Measurements from ENCODE around the gene PDZRN3. TPM values are rescaled to one million over a fixed set of nuclear protein-coding genes. Genes with fewer than 3 reads are reported as not detected.
"Not testable (repeated sequence)": the region's sequence is repeated elsewhere in the genome, so short reads cannot be mapped to it uniquely, and the experiment has no call there.

Gene PDZRN3
- polyA plus RNA-seq, 1 donor: 91.6 TPM

DNA sequence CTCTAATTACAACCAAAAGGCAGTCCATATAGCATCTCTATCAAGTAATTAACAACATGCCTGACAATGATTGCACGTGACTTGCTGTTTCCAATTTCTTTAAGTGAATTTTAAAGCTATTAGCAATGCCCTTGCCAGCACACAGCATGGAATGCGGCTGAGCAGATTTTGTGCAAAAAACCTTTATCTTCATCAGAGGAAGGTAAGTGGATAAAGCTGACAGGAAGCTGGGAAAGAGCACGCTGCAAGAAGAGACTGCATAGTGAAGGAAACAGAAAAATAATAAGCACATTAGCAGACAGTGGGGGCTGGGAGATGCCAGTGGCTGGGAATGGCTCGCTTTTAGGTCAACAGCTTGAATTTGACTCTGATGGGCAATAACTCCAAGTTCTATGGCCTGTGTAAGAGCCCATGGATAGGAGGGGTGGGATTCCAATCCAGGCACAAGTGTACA lies 138.8 kb downstream of the PDZRN3 start:
- DNase-seq: no peak

DNA sequence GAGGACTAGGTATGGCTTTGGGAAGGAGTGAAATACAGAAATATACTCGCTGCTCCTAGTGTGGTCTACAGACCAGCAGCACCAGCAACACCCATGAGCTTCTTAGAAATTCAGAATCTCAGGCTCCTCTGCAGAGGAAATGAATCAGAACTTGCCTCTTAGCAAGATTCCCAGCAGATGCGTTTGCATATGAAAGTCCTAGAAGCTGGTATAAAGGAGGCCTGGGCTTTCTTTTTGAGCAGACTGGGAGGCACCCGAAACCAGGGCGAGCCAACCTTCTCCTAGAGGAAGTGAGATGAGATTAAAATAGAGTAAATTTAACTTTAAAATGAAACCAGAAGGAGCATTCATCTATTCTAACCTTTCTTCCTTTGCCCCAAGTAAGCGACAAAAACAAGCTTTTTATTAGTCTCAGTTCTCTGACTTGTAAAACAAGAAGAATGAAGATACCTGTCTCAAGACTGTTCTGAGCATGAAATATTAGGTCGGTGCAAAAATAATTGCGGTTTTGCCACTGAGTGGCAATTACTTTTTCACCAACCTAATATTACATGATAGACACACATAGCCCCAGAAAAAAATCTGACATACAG lies 140.0 kb downstream of the PDZRN3 start:
- no peak for DNase-seq

DNA sequence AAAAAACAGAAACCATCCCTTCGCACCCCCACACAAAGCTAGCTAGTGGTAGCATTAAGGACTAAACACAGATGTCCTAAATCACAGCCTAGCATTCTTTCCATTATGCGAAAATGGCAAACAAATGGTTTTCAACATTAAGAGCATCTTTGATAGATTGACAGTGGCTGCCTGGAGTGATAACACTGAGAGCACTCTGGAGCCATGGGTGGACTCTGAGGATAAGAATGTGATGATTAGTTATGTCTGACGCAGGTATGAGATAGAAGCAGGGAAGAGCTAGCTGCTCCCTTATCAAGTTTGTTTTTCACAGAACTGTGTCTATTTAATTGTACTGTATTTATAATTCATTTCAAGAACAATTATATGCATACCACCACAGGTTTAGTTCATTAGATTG lies 142.9 kb downstream of the PDZRN3 start:
- DNase-seq: no peak

GRCh38 chr3:73480187-73480672 lies 144.5 kb downstream of the PDZRN3 start:
- DNase-seq: no peak

- DNase-seq: no peak
Observed at GRCh38 chr3:73479325-73479724, 145.4 kb downstream of the PDZRN3 start.

GRCh38 chr3:73478858-73479257 lies 145.9 kb downstream of the PDZRN3 start:
- DNase-seq: no peak

- no peak for DNase-seq
Observed at GRCh38 chr3:73475717-73476116, 149.0 kb downstream of the PDZRN3 start.

- DNase-seq: no peak
Observed at GRCh38 chr3:73475175-73475574, 149.6 kb downstream of the PDZRN3 start.

DNA sequence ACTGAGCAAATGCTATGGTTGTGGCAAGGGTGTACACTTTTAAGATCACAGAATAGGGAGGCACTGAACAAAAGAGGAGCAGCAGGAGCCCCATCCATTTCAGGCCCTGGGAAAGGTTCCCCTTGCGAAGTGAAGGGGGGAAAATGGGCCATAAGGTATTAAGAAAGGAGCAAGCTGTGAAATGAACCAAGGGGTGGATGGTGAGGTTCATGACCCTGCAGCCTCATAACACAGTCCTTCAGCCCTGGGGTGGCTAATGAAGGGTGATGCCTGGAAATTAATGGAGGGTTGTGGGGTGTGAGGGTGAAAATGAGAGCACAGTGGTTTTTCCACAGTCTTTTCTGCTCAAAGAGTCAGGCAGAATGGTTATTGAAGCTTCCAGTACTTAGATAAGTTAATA lies 150.1 kb downstream of the PDZRN3 start:
- DNase-seq: no peak

- DNase-seq: no peak
Observed at GRCh38 chr3:73473898-73474416, 150.8 kb downstream of the PDZRN3 start.

DNA sequence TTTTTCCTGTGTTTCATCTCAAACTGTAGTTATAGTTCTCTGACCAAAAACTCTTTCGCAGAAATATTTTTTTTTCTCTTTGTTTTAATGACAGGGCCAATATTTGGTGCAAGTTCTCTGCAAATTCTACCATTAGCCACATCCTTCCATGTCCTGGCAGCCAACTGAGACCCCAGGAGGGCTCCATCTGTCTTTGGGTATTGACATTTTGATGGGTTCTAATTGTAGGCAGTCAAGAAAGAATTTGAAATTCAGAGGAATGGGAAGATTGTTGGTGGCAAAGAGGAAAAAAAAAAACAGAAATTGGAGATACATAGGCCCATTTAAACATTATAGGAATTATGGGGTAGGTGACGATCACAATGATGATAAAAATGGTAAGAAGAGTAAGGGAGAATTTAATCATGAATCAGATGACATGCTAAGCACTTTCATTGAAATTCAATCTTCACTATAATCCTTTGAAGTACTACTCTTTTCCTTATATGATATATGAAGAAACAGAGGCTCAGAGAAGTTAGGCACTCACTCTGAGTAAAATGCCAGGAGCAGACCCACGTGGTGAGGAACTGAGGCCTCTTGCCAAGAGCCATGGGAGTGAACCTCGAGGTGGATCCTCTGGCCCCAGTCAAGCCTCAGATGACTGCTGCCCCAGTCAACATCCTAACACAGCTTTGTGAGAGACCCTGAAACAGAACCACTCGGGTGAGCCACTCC lies 151.4 kb downstream of the PDZRN3 start:
- no peak for DNase-seq

DNA sequence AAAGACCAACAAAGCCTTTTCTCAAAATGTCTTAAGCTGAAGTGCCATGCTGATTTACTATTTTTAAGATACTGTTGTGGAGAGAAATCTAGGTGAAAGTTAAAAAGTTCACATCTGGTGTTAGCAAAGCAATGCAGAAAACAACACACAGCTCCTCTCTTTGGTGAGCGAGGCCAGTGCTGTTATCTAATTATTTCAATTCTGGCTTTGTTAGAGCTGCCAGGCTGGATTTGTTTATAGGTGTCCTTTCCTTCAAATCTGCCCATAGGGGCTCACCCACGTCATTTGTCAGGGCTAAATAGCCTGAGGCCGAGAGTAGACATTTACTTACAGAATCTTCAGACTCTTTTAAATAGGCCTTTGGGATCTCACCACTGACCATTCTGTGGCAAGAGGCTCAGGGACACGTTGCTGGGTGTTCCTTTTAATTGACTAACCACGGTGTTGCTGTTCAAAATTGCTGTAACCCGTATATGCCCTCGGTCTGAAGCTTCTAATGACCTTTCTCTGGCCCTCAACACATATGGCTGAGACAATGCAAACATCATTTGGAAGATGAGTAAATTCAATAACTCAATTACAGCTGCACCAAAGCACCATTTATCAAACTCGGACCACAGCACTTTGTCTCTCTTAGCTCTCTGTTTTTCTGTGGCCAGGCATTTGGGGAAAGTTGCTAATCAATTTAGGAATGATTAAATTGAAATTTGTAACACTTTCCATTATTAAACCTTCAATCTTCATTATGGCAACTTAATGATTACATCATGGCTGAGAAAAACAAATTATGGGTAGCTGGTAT lies 152.6 kb downstream of the PDZRN3 start:
- no peak for DNase-seq

GRCh38 chr3:73470860-73471259 lies 153.9 kb downstream of the PDZRN3 start:
- DNase-seq: no peak

DNA sequence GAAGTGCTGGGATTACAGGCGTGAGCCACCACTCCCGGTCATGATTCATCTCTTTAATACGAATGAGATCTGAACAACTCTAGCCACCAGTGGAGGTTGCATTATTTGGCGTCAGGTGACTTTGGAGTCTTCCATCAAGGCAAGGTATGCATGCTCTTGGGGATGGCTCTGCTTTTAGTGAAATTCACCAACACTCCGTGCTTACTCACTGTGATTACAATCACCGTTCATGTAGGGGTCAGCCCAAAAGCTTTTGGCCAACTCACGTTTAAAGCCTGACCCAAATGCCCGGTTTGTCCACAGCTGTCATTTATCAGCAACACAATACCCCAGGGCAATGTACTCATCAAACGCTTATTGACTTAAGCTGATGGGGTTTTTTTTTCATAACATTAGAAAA lies 155.4 kb downstream of the PDZRN3 start:
- DNase-seq: no peak

DNA sequence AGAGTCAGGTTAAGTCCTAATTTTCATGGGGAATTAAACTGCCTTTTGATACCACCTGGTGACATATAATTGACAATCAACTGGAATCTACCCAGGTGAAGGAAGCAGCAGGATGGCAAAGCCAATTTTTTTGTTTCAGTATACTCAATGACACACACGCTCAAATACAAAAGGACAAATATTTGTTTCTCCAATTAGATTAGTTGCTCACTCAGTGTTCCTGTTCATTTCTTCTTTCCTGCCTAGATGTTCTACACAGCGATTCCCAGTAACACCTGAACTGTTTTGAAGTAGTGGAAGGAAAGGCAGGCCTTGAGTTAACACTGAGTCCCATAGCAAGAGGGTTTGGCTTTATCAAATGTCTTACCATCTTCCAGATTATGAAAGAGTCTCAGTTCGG lies 157.5 kb downstream of the PDZRN3 start:
- no peak for DNase-seq

DNA sequence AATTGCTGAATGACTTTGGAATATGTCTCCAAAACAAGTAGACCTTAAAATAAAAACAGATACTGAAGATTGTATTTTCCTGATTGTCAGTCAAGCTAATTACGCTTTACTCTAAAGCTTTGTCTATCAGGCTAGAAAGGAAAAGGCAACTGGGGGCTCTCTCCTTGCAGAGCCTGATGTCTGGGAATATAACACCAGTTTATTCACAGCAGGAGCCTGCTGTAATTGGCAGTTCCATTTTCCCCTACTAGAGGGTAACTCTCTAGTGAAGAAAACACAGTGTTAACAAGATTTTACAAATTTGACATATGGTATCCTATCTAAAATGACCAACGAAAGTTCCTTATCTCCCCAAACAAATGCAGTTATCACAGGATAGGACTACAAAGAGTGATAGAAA lies 158.8 kb downstream of the PDZRN3 start:
- no peak for DNase-seq

DNA sequence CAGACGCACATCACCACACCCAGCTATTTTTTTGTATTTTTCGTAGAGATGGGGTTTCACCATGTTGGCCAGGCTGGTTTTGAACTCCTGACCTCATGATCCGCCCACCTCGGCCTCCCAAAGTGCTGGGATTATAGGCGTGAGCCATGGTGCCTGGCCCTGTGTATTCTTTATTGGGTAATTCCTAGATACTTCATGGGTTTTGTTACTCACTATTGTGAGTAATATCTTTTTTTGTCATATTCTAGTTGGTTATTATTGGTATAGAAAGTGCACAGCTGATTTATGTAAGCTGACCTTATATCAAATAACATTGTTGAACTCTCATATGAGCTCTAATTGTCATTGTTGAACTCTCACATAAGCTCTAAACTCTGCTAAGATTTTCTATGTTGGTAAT lies 160.6 kb downstream of the PDZRN3 start:
- DNase-seq: not testable (repeated sequence)

DNA sequence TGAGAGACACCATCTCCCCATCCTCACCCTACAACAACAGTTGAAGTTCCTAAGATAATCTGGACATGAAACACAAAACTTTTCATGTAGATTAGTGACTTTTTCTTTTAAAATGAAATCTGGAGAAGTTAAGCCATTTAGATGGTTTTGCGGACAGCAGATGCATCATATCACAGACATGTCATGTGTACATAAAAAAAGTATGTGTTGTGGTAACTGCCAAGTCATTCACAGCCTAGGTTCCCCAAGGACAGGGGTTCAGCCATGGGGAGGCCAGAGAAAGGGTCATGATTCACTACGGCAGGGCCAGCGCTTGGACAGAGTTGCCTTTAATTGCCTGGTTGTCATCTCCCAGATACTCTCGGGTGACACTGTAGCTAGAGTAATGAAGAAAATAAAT lies 163.2 kb downstream of the PDZRN3 start:
- DNase-seq: peak; percentile 11

DNA sequence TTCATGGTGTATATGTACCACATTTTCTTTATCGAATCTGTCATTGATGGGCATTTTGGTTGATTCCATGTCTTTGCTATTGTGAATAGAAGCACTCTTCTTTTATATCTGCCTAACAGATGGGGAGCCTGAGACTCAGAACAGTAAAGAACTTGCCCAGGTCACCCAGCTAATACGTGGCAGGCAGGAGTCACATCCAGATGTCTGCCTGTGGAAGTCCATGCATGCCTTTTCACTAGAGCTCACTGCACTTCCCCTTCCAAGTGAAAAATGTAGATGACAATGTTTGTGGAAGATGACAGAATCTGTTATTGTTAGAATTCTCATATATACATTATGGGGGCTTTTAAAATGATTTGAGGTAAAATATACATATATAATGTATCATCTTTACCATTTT lies 165.0 kb downstream of the PDZRN3 start:
- no peak for DNase-seq

GRCh38 chr3:73453666-73454065 lies 171.1 kb downstream of the PDZRN3 start:
- DNase-seq: no peak

DNA sequence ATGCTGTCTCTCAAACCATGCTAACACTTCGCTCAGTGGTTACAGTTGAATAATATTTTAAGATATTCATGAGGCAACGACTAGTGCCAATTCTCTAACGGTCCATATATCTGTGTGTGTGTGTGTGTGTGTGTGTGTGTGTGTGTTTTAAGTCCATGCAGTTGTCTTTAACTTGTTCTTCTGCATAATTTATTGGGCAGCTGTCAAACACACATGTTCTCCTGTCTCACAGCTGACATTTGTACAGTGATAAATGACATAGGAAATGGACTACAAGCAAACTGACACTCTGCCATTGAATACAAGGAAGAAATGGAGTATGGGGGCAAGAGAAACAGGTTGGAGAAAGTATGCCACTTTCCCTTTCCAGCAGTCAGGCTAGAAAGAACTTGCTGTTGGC lies 172.0 kb downstream of the PDZRN3 start:
- no peak for DNase-seq

DNA sequence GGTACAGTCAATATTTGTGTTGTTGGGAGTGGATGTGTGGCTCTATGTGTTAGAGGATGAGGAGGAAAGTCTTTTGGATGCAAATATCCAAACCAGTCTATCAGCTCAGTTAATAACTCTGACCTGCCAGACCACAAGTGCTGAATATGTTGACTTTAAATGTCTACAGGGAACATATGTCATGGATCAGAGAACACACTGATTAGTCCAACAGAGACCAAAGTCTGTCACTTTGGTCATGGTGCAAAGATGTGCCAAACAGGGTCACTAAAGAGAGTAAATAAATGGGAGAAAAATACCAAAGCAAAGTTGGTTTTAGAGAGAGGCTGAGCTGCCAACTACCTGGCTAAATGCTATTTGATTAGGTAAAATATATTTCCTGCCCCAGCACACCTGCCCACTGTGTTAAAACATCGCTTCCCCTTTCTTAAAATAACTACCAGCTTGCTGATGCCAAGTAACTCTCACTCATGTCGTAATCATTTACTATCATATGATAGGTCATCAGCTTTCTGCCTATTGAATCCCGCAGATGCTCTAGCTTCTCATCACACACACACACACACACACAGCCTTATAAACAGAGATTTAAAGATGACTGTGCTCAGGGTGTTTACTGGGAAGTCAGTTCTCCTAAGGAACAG lies 173.3 kb downstream of the PDZRN3 start:
- DNase-seq: no peak

- DNase-seq: no peak
Observed at GRCh38 chr3:73449774-73450173, 175.0 kb downstream of the PDZRN3 start.
